Loucy (cell line): ENCODE results near the gene PLCL2.

Experiments used
- EZH2phosphoT487 ChIP-seq: fragments of 200-600 bp; IDR thresholded peaks from 2 replicates; pipeline ENCODE4 v1.6.1; 2018; ENCODE audit warnings: antibody characterized with exemption, mild to moderate bottlenecking, moderate library complexity, borderline replicate concordance
- TF ChIP-seq, protein P1 (sequence below): fragments of 200-600 bp; sonication (generic); conservative IDR thresholded peaks from 2 replicates; pipeline ENCODE4 v1.5.1; 2014; ENCODE audit warnings: mild to moderate bottlenecking, antibody characterized with exemption, low read length

DNA sequence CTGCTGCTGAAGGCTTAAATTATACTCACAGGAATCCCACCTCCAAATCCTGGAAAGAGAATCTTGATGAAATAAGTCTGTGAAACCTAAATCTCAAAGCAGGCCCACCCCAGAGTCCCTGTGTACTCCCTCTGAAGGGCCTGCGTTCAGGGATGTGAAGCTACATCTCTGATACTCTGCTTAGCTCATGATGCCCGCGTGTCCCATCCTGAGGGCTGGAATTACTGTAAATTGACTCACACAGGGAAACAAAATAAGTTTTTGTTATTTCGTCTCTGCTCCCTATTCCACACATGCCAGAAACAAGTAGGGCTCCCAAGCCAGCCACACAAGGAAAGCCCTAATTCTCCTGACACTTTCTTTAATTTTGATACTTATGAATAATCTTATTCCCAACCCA is 10.9 kb upstream of the PLCL2 start:
- TF ChIP-seq, protein P1, sequence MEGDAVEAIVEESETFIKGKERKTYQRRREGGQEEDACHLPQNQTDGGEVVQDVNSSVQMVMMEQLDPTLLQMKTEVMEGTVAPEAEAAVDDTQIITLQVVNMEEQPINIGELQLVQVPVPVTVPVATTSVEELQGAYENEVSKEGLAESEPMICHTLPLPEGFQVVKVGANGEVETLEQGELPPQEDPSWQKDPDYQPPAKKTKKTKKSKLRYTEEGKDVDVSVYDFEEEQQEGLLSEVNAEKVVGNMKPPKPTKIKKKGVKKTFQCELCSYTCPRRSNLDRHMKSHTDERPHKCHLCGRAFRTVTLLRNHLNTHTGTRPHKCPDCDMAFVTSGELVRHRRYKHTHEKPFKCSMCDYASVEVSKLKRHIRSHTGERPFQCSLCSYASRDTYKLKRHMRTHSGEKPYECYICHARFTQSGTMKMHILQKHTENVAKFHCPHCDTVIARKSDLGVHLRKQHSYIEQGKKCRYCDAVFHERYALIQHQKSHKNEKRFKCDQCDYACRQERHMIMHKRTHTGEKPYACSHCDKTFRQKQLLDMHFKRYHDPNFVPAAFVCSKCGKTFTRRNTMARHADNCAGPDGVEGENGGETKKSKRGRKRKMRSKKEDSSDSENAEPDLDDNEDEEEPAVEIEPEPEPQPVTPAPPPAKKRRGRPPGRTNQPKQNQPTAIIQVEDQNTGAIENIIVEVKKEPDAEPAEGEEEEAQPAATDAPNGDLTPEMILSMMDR = no peak
- no peak for TF ChIP-seq EZH2phosphoT487
